NCI-H1105 treated with DMSO at 0.1 percent for 48 hours (cell line): ENCODE results near the gene TPRX2.
A peak's percentile ranks its signal among the peaks of the same experiment; 100 is the strongest.
"Not testable (repeated sequence)": the region's sequence is repeated elsewhere in the genome, so short reads cannot be mapped to it uniquely, and the experiment has no call there.

Experiments
- DNase-seq: peaks from one replicate; lab custom pipeline; 2025; lab: John Stamatoyannopoulos, UW

The TPRX2 gene

DNA sequence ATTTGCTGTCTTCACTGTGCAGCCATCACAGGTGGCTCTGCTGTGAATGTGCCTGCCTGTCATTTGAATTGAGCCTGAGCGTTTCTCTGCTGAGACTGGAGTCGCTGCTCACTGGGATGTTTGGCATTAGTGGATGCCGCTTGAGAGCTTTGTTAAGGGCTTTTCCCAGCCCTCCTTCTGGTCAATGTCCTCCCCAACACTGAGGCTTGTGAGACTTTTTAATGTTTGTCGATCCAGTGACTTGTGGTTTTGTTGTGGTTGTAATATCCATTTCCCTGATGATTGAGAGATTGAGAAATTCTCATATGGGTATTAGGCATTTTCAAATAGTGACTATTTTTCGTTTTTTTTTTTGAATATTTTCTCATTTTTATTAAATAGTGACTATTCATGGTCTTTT lies 2.6 kb downstream of the TPRX2 start:
- DNase-seq = no peak

- peak; percentile 47 for DNase-seq
Measured at GRCh38 chr19:47863514-47863936, 4.5 kb downstream of the TPRX2 start.

DNA sequence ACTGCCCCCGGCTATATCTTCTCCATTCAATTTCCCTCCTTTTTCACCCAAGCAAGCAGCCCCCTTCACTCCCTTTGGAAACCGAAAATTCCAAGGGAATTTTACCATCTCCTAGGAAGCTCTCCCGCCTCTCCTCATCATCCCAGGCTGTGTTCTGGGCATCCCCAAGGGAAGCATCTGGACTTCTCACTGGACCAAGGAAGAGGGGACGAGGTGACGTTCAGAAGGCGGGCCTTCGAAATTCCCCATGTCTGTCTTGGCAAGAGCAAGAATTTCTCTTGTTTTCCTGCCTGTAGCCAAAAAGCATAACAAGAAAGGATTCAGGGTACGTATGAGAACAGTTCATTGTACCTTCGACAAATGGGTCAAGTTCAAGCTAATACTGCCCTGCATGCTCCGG lies 6.1 kb downstream of the TPRX2 start:
- DNase-seq = no peak

DNA sequence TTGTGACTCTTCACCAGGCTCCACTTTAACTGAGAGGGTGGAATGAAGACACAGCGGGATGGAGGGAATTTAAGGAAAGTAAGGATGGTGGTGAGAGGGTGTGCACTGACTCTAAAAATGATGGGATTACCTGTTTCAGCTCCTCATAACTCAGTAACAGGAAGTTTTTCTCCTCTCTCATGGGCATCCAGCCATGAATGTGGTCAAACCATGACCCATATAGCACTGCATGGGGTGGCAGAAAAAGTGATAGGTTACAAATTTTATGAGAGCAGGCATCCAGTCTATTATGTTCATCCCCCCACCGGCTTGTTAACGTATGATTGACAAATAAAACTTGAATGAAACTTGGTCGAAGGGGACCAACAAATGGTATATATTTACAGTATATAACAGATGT lies 19.9 kb downstream of the TPRX2 start:
- DNase-seq = no peak

- not testable (repeated sequence) for DNase-seq
Measured at GRCh38 chr19:47879385-47879784, 20.4 kb downstream of the TPRX2 start.

DNA sequence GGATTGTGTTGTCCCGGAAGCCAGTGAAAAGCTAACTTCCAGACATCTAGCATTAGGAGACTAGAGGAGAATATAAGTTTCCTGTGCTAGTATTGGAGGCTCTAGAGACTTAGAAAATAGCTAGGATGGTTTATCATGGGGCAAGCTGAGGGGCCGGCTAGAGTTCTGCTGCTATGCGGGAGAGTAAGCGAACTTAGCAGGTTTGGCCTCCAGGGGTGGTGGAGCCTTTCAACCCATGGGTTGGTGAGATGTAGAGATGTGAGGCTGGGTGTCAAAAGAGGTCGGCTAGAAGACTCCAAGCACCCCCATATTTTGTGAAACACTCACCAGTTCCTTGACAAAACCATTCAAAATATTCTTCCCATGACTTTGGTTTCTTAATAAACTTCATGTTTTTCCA lies 22.7 kb downstream of the TPRX2 start:
- DNase-seq = no peak

DNA sequence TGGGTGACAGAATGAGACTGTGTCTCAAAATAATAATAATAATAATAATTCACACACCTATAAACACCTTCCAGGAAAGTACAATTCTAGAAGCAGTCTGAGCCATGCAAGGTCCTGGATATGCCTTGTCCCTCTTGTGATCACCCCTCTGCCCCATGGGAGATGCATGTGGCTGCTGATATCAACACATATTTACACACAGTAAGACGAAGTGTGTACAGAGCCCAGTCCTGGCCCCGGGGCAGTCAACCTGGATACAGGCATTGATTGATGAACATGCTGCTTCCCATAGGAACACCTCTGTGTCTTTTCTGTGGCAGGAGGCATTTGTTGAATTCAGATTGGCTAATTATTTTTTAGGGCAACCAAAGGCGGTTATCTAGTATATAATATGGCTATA lies 23.9 kb downstream of the TPRX2 start:
- no peak for DNase-seq

DNA sequence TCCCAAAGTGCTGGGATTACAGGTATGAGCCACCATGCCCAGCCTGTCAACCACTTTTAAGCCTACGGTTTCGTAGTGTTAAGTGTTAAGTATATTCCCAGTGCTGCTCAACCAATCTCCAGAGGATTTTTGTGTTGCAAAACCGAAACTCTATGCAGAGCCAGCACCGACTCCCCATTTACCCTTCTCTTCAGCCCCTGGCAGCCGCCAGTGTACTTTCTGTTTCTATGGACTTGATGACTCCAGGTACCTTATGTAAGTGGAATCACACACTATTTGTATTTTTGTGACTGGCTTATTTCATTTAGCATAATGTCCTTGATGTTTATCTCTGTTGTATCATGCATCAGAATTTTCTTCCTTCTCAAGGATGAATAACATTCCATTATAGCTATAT lies 26.0 kb downstream of the TPRX2 start:
- DNase-seq = no peak

DNA sequence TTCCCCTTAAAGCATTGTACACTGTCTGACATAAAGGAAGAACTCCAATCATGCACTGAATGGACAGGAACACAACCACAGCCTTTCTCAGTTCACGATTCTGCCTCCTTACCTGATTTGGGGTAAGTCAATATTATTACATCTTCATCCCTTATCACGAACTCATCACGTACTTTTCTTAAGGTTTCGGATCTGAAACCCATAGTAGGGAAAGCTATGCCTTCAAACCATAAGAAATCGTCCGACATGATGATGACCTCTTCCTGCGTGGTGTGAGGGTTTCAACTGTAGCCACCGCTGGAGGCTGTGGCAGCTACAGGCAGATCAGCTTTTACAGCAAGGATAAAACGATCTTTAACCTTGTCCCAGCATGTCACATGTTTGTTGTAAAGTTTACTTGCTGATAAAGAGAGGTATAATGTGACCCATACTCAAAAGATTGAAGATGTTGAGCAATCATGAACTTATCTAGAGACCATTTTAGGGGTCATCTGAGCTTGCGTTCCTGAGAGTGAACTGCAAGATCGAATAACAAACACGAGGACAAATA lies 27.1 kb downstream of the TPRX2 start, which contains the start of gene SULT2A1:
SULT2A1 (minus strand) TSS at position 306 of the 550 bp plus-strand sequence; CDS start at position 248, 58 bp downstream.
- no peak for DNase-seq

- no peak for DNase-seq
Measured at GRCh38 chr19:47890865-47891621, 32.0 kb downstream of the TPRX2 start.

DNA sequence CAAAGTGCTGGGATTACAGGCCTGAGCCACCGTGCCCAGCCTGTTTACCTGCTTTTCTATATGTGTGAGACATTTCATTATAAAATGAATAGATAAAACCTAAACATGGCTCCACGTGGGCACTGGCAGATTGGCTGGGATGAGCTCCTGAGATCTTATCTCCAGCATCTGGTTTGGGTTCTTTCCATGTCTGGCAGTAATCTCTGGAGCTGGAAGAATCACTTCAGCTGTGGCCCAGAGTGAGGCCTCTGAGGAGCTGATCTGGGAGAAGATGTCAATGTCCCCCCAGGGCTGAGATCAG lies 32.5 kb downstream of the TPRX2 start:
- DNase-seq = no peak

GRCh38 chr19:47891923-47892666 lies 33.1 kb downstream of the TPRX2 start:
- no peak for DNase-seq

DNA sequence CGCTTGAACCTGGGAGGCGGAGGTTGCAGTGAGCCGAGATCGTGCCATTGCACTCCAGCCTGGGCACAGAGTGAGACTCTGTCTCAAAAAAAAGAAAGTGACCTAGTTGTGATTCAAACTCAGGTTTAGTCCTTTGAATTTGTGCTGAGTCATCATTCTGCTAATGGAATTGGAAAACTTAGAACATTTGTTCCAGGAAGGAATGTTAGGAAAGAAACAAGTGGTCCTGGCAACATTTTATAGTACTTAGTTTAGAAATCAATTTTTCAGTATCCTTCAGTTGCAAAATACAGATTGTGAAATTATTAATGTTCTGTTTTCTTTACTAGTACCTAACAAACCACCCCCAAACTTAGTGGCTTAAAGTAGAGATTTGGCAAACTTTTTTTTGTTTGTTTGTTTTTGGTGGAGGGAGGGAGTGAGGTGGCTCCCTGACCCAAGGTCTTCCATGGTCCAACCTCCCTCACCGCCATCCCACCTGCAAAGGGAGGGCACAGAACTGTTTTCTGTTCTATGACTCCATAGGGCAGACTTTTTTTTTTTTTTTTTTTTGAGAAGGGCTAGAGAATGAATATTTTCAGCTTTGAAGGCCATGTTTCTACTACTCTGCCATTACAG lies 36.2 kb downstream of the TPRX2 start:
- no peak for DNase-seq

GRCh38 chr19:47896019-47896418 lies 37.0 kb downstream of the TPRX2 start:
- DNase-seq = no peak

DNA sequence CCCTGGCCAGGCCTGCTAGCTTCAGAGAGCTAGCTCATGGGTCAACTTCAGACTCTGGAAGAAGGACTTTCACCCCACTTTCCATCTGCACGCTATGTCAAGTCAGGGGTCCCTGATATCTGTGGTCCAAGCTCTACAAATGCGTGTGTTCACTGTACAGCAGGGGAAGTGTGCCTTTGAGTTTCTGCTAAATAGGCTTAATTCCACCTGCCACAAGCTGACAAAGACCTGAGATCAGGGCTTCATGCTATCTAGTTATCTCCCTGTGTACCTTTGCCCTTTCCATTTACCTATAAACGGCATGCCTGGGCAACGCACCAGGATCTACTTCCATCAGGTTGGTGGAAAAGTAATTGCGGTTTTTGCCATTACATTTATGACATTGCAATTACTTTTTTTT lies 37.7 kb downstream of the TPRX2 start:
- DNase-seq = no peak

DNA sequence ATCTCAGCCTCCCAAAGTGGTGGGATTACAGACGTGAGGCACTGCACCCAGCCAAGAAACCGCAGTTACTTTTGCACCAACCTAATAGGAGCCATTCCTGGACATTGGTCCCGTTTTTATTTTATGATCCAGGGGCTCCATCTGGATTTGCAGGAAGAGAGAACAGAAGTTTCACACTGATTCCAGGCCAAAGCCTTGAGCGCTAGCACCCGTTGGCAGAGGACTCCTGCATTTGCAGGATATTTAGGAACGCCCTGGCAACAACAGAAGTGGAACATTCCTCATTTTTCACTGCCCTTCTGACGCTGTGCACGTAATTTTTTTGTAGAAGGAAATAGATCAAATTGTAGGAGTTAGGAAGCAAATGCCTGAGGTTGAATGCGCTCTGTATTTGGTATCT lies 38.8 kb downstream of the TPRX2 start:
- DNase-seq = no peak

GRCh38 chr19:47899335-47899734 lies 40.3 kb downstream of the TPRX2 start:
- DNase-seq = no peak

GRCh38 chr19:47901370-47901769 lies 42.3 kb downstream of the TPRX2 start:
- DNase-seq = no peak

DNA sequence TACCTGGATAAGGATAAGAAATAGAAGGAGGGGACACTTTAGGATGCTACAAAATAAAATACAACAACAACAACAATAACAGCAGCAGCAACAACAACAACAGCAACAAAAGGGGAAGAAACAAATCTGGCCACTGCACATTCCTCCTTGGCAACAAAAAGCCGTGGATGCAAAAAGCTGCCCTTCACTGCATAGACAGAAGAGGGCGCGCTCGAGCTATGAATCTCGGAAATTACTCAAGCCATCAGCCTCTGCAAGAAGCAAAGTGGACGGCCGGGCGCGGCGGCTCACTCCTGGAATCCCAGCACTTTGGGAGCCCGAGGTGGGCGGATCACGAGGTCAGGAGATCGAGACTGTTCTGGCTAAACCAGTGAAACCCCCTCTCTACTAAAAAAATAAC lies 50.3 kb downstream of the TPRX2 start:
- not testable (repeated sequence) for DNase-seq

DNA sequence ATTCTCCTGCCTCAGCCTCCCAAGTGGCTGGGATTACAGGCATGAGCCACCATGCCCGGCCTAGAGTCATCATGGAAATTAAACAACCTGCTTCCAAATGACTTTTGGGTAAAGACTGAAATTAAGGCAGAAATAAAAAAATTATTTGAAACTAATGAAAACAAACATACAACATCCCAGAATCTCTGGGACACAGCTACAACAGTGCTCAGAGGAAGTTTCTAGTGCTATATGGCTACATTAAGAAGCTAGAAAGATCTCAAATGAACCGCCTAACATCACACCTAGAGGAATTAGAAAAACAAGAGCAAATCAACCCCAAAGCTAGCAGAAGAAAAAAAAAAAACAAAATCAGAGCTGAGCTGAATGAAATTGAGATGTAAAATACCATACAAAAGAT lies 51.2 kb downstream of the TPRX2 start:
- DNase-seq = not testable (repeated sequence)
